GM19463 (cell line): ENCODE measurements around the gene PITPNM1.
"Not testable (repeated sequence)": the region's sequence is repeated elsewhere in the genome, so short reads cannot be mapped to it uniquely, and the experiment has no call there.

ENCODE experiments used
- ATAC-seq: cut with Tn5 transposase; IDR thresholded peaks from one replicate; pipeline ENCODE4 v1.9.1; 2021; ENCODE audit warnings: mild to moderate bottlenecking, moderate library complexity; ENCODE audit not compliant: unreplicated experiment

PITPNM1 gene

GRCh38 chr11:67468056-67468455, 37.1 kb downstream of the PITPNM1 start:
- no peak for ATAC-seq

DNA sequence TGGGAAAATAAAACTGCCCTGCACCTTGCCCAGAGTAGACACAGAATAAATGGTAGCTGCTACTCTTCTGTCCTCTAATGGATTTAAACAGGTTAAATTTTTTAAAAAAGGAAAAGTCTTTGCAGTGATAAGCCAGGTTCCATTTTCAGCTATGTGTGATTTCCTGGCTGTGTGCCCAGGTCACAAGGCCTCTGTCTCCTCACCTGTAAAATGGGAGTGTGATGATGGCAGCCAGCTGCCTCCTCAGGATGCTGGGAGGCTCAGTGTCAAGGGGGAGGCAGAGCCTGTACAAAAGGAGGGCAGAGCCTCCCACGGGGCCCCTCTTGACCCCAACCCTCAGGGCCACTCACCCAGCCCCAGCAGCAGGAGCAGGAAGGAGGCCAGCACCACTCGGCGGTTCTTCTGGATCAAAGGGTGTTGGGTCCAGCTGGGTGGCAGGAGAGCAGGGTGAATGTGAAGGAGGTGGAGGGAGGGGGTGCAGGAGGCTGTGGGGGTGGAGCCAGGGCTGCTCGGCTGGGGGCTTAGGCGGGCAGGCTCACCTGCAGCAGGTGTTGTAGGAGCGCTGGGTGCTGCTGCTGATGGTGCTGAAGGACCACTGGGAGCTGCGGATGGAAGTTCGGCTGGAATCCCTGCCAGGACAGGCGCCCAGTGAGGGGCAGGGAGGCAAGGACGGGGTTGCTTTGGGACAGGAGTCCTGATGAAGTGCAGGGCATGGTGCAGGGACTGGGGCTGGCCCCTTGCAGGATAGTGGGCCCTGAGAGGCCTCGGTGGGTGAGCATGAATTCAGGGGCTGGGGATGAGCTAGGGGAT, 38.0 kb downstream of the PITPNM1 start:
- ATAC-seq = no peak

DNA sequence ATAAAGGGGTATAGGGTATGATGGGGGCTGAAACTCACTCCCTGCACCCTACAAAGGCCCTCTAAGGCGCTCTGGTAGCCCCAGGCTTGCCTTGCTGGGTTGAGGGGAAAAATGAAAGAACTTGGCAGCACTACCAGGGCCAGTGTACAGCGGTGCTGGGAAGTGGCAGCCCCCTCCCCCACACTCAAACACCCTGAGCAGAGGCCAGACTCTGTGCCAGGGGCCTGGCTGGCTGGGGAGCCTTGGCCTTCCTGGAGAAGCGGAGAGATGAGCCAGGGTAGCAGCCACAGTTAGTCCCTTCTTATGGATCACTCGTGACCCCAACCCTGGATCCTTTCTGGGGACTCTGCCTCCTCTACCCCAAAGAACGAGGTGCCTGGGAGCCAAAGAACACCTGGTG, 38.8 kb downstream of the PITPNM1 start:
- ATAC-seq = no peak

DNA sequence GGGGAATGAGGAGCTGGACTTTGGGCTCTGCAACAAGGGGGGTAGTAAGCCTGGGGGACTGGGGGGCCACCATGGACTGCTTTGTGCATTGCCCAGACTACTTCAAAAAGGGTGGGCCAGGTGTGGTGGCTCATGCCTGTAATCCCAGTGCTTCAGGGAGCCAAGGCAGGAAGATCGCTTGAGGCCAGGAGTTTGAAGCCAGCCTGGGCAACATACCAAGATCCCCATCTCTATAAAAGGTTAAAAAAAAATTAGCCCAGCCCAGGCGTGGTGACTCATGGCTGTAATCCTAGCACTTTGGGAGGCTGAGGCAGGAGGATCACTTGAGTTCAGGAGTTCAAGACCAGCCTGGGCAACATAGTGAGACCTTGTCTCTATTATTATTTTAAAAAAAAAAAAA, 39.6 kb downstream of the PITPNM1 start:
- not testable (repeated sequence) for ATAC-seq

GRCh38 chr11:67465189-67465510, 40.0 kb downstream of the PITPNM1 start:
- no peak for ATAC-seq

DNA sequence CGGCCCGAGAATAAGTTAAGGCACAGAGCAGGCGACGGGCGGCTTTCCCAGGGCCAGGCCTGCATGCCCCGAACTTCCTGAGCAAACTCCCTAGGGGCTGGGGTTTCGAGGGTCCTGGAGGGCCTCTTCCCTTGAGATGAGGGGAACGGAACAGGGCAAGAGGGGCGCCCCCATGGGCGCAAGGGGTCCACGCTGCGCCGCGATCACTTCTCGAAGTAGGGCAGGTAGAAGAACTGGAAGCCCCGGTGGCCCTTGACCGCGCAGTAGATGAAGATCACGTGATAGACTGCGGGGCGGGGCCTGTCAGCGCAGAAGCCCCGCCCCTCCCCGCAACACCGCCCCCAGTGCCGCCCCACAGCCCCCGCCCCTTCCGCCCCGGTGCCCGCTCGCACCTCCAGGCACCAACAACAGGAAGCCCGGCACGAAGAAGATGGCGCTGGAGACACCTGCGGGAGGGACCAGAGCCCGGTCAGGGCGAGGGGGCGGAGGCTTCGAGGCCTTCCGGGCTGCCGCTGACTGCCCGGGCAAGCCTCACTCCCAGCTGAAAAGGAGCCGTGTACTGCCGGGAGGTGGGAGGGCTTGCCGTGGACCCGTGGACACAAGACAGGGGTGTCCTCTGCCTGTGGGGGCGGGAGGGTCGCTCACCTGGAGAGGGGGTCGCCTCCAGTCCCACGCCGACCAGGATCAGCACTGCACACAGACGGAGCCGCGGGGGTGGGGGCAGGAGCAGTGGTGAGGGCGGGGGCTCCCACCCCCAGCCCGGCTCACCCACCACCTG, 40.6 kb downstream of the PITPNM1 start:
- ATAC-seq = peak; percentile 54

- ATAC-seq = no peak
Measured at GRCh38 chr11:67463680-67464410, 41.3 kb downstream of the PITPNM1 start.

DNA sequence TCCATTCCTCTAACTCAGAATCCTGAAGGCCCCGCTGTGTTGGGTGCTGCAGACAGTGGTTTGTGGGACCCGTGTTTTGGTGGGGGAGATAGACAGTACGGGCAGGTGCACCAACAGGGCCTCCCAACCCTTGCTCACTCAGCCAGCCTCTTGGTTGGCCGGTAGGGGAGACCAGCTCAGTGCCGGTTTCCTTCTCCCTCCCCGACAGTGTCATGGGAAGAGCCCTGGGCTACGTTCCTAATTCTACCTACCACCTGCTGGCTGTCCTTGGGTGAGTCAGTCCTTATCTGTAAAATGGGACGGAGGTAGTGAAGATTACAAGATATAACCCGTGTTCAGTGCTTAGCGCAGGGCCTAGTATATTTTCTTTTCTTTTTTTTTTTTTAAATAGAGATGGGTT, 42.0 kb downstream of the PITPNM1 start:
- ATAC-seq = no peak

DNA sequence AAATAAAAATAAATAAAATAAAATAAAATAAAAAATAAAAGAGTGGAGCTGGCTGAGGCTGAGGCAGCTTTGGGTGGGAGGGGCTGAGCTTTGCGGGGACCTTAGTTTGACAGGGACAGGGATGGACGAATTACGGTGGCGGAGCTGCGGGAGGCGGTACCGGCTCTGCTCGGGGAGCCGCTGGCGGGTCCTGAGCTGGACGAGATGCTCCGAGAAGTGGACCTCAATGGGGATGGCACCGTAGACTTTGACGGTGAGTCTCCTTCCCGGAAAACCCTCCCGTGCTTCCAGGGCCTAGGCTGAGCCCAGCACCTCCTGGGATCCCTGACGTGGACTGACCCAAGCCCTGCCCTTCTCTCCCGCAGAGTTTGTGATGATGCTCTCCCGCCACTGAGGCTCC, 46.9 kb downstream of the PITPNM1 start:
- no peak for ATAC-seq

DNA sequence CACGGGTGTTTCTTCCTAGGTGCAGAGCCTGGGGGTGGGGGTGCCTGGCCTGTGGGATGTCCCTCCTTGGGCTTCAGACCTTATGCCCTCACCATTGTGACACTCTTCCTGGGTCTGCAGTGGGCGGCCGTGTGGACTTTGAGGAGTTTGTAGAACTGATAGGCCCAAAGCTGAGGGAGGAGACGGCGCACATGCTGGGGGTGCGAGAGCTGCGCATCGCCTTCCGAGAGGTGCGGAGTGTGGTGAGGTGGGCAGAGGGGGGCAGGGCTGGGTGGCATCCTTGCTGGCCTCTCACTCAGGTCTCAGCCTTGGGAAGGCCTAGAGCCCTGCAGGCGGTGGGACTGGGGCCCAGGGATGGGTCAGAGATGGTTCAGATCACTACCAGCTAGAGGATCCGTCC, 47.7 kb downstream of the PITPNM1 start:
- ATAC-seq = no peak

DNA sequence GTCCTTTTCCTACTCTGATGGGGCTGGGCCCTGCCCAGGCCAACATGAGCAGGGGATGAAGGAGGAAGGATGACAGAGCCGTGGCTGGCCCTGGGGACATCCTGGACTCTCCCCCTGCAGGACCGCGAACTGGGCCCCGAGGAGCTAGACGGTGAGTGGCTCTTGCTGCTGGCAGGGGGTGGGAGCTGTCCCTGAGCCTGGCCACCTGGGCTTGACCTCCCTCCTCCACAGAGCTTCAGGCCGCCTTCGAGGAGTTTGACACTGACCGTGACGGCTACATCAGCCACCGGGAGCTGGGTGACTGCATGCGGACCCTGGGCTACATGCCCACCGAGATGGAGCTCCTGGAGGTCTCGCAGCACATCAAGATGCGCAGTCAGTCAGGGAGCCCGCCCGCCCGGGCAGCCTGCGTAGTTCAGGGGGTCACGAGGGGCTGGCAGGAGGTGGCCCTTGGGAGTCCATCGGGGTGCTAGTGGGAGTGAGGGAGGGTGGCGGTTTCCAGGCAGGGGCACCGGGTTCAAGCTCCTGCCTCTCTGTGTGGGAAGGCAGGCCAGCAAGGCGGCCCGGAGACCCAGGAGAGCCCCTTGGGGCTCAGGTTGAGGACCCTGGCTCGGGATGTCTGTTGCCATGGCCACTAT, 49.0 kb downstream of the PITPNM1 start:
- ATAC-seq = no peak

GRCh38 chr11:67455054-67455453, 50.1 kb downstream of the PITPNM1 start, which contains the start of gene CABP4:
CABP4 (plus strand) TSS chr11:67455354; CDS start chr11:67455424, 70 bp downstream.
- no peak for ATAC-seq

- ATAC-seq = no peak
Measured at GRCh38 chr11:67453816-67454732, 51.1 kb downstream of the PITPNM1 start.

GRCh38 chr11:67452141-67452952, 52.8 kb downstream of the PITPNM1 start, which contains the start of gene GPR152:
GPR152 (minus strand) TSS chr11:67452729; CDS start chr11:67452724, 5 bp downstream.
- ATAC-seq = no peak

GRCh38 chr11:67451658-67451976, 53.5 kb downstream of the PITPNM1 start:
- no peak for ATAC-seq

DNA sequence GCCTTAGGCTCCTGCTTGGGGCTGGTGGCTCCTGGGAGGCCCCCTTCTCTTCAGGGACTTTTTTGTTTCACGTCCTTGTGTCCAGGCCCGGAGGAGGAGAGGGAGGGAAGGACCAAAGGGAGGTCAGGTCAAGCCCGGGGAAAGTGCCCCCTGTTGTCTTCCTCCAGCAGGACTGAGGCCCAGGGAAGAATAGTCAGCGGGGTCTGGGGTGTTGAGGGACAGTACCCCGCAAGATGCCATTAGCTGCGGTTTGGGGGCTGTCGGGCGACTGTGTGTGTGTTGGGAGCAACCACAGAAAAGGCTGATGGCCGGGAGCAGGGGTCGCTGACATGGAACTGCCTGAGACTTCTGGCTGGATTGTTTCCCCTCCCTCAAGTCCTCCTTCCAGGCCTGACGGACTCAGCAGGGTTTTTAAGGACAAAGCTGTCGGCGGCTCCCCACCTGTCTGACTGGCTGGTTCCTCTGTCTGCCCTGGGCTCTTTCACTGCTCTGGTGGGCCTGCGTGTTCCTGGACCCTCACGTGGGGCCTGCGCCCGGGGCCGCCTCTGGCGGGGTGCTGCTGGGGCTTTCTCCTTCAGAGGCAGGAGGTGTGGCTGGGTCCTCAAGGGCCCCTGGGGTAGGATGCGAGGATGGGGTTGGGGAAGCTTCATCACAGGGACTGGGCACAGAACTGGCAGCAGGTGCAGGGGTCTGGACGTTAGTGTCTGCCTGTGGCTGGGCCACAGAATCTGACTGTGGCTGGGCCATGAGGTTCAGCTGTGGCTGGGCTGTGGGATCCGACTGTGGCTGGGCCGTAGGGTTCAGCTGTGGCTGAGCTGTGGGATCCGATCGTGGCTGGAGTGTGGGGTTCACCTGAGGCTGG, 54.1 kb downstream of the PITPNM1 start:
- ATAC-seq = no peak

GRCh38 chr11:67449116-67449844, 55.9 kb downstream of the PITPNM1 start:
- ATAC-seq = no peak

- ATAC-seq = no peak
Measured at GRCh38 chr11:67448220-67448609, 56.9 kb downstream of the PITPNM1 start.
